Endodermal cell (in vitro differentiated cells): Measurements from ENCODE around the gene PKD1. TPM values are rescaled to one million over a fixed set of nuclear protein-coding genes. Genes with fewer than 3 reads are reported as not detected.

Source experiments
- DNase-seq: peaks from one replicate; pipeline ENCODE4 v3.0.0-alpha.2; 2017
- H3K27ac ChIP-seq: 2 replicates; pipeline ENCODE4 v1.5.1; 2013; ENCODE audit warnings: mild to moderate bottlenecking, low read depth, low read length, moderate library complexity
- H3K27me3 ChIP-seq: 2 replicates; pipeline ENCODE4 v1.6.1; 2013; ENCODE audit warnings: mild to moderate bottlenecking, low read length, moderate library complexity; ENCODE audit not compliant: insufficient read depth, control insufficient read depth, poor library complexity, severe bottlenecking
- H3K36me3 ChIP-seq: 2 replicates; pipeline ENCODE4 v1.7.0; 2013; ENCODE audit warnings: mild to moderate bottlenecking, low read length, moderate library complexity; ENCODE audit not compliant: control insufficient read depth, insufficient read depth
- H3K4me1 ChIP-seq: one replicate; pipeline ENCODE4 v1.7.0; 2013; ENCODE audit warnings: low read length; ENCODE audit not compliant: control insufficient read depth, insufficient read depth
- H3K4me3 ChIP-seq: 2 replicates; pipeline ENCODE4 v1.5.1; 2013; ENCODE audit warnings: mild to moderate bottlenecking, low read length, moderate library complexity
- H3K9ac ChIP-seq: 2 replicates; pipeline ENCODE4 v1.6.1; 2013; ENCODE audit warnings: mild to moderate bottlenecking, low read length, moderate library complexity; ENCODE audit not compliant: poor library complexity, severe bottlenecking; ENCODE audit errors: extremely low read depth
- H3K9me3 ChIP-seq: 2 replicates; pipeline ENCODE4 v1.6.1; 2013; ENCODE audit warnings: mild to moderate bottlenecking, low read length, moderate library complexity; ENCODE audit not compliant: control insufficient read depth
- H3K27ac Mint-ChIP-seq: 2 replicates; pipeline ENCODE4 v1.8.0; 2020; ENCODE audit warnings: mixed read lengths
- H3K27me3 Mint-ChIP-seq: 2 replicates; pipeline ENCODE4 v1.8.0; 2021; ENCODE audit warnings: mild to moderate bottlenecking, mixed read lengths; ENCODE audit not compliant: insufficient read depth
- H3K36me3 Mint-ChIP-seq: 2 replicates; pipeline ENCODE4 v1.8.0; 2020; ENCODE audit warnings: low read depth, mixed read lengths
- H3K4me1 Mint-ChIP-seq: 2 replicates; pipeline ENCODE4 v1.8.0; 2020; ENCODE audit warnings: mixed read lengths
- H3K4me3 Mint-ChIP-seq: 2 replicates; pipeline ENCODE4 v1.8.0; 2020; ENCODE audit warnings: mild to moderate bottlenecking, moderate library complexity, mixed read lengths
- H3K9me3 Mint-ChIP-seq: 2 replicates; pipeline ENCODE4 v1.8.0; 2020; ENCODE audit warnings: mild to moderate bottlenecking, mixed read lengths
- CTCF ChIP-seq: fragments of 200-600 bp; sonication (generic); conservative IDR thresholded peaks from 2 replicates; pipeline ENCODE4 v1.5.0; 2021; ENCODE audit warnings: antibody characterized with exemption, mild to moderate bottlenecking
- WGBS, 2 experiments: methylation state at CpG; one replicate each; pipeline versions ENCODE4 v1.1.5 to v1.1.7; 2013; ENCODE audit warnings: missing lambda C conversion rate in 2 of 2, mixed read lengths in 1 of 2; ENCODE audit not compliant: insufficient coverage in 1 of 2, insufficient read length in 1 of 2; 5-methylcytosine and 5-hydroxymethylcytosine counted together
- total RNA-seq, 2 donors: library from RNA; stranded (reverse); fragmentation: NEBNext Ultra II Directional in 1 of 2; extraction: Animal tissue kit (Norgen Biotek cat#: 25700) in 1 of 2; gene quantifications; 2 replicates in 1 of 2; 3 replicates in 1 of 2; pipeline ENCODE4 v1.2.1, GENCODE V29; 2021

Gene PKD1
- total RNA-seq, 2 donors from 2014 or later = 104 to 110 TPM

GRCh38 chr16:2078691-2079090, 57.0 kb downstream of the PKD1 start:
- WGBS, 2 experiments = 95 to 96% methylated on average over 15 to 23 of the region's 23 CpGs
- H3K4me1 ChIP-seq = no peaks in the 10 kb centered on the region
- TF ChIP-seq CTCF = no peak
- H3K4me3 Mint-ChIP-seq = no peak overlapping the region
- no peaks in the 10 kb centered on the region for H3K27me3 Mint-ChIP-seq
- no peaks in the 10 kb centered on the region for H3K9me3 ChIP-seq
- no peaks in the 10 kb centered on the region for H3K9me3 Mint-ChIP-seq
- H3K27me3 ChIP-seq = no peaks in the 10 kb centered on the region
- H3K4me1 Mint-ChIP-seq = no peaks in the 10 kb centered on the region
- H3K36me3 ChIP-seq = no peaks in the 10 kb centered on the region
- H3K27ac Mint-ChIP-seq = no peak overlapping the region
- no peak overlapping the region for H3K4me3 ChIP-seq
- DNase-seq = no peak
- no peak overlapping the region for H3K27ac ChIP-seq
- no peak overlapping the region for H3K9ac ChIP-seq
- H3K36me3 Mint-ChIP-seq = peaks cover 22% of the 10 kb centered on the region

- Mint-ChIP-seq H3K9me3 (no peaks in the 10 kb centered on the region), H3K36me3 (peaks cover 26% of the 10 kb centered on the region), H3K27ac (no peak overlapping the region), H3K27me3 (no peaks in the 10 kb centered on the region), H3K4me3 (no peak overlapping the region), H3K4me1 (no peaks in the 10 kb centered on the region)
- no peak for TF ChIP-seq CTCF
- H3K9me3 ChIP-seq = no peaks in the 10 kb centered on the region
- no peak for DNase-seq
- H3K27ac ChIP-seq = no peak overlapping the region
- no peak overlapping the region for H3K4me3 ChIP-seq
- no peaks in the 10 kb centered on the region for H3K4me1 ChIP-seq
- WGBS, 2 experiments = 95 to 97% methylated on average over 6 of the region's 7 CpGs
- no peaks in the 10 kb centered on the region for H3K36me3 ChIP-seq
- no peak overlapping the region for H3K9ac ChIP-seq
- no peaks in the 10 kb centered on the region for H3K27me3 ChIP-seq
These were observed 57.6 kb downstream of the PKD1 start for GRCh38 chr16:2078096-2078495.

DNA sequence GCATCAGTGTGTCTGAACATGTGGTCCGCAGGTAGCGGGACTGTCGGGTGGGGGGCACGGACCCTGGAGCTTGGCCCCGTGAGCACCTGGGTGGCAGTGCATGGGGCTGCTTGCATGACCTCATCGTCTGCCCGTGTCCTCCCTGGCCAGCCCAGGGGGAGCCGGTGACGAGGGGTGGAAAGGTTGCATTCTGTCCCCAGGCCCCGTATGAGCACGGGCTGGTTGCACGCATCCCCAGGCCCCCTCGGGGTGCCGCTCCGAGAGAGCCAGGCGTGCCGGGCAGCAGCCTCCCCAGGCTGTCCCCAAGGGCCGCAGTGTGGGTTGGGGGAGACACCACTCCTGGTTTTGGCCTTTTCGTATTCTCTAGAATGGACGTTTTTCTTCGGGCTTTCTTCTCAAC, 58.0 kb downstream of the PKD1 start:
- no peak overlapping the region for H3K9ac ChIP-seq
- peaks cover 3% of the 10 kb centered on the region for H3K36me3 ChIP-seq
- no peaks in the 10 kb centered on the region for H3K27me3 ChIP-seq
- no peak overlapping the region for H3K4me3 ChIP-seq
- no peak for DNase-seq
- Mint-ChIP-seq H3K27ac (no peak overlapping the region), H3K4me3 (no peak overlapping the region), H3K4me1 (no peaks in the 10 kb centered on the region), H3K36me3 (peaks cover 27% of the 10 kb centered on the region), H3K27me3 (no peaks in the 10 kb centered on the region), H3K9me3 (no peaks in the 10 kb centered on the region)
- H3K27ac ChIP-seq = no peak overlapping the region
- H3K9me3 ChIP-seq = no peaks in the 10 kb centered on the region
- WGBS, 2 experiments = 94 to 97% methylated on average over 14 to 21 of the region's 21 CpGs
- H3K4me1 ChIP-seq = no peaks in the 10 kb centered on the region
- no peak for TF ChIP-seq CTCF
